GM19455 (cell line): Measurements from ENCODE around the gene PPA1.
"Not testable (repeated sequence)": the region's sequence is repeated elsewhere in the genome, so short reads cannot be mapped to it uniquely, and the experiment has no call there.

ENCODE experiments used
- ATAC-seq: cut with Tn5 transposase; IDR thresholded peaks from one replicate; pipeline ENCODE4 v1.9.1; 2021; ENCODE audit not compliant: unreplicated experiment

PPA1 gene

DNA sequence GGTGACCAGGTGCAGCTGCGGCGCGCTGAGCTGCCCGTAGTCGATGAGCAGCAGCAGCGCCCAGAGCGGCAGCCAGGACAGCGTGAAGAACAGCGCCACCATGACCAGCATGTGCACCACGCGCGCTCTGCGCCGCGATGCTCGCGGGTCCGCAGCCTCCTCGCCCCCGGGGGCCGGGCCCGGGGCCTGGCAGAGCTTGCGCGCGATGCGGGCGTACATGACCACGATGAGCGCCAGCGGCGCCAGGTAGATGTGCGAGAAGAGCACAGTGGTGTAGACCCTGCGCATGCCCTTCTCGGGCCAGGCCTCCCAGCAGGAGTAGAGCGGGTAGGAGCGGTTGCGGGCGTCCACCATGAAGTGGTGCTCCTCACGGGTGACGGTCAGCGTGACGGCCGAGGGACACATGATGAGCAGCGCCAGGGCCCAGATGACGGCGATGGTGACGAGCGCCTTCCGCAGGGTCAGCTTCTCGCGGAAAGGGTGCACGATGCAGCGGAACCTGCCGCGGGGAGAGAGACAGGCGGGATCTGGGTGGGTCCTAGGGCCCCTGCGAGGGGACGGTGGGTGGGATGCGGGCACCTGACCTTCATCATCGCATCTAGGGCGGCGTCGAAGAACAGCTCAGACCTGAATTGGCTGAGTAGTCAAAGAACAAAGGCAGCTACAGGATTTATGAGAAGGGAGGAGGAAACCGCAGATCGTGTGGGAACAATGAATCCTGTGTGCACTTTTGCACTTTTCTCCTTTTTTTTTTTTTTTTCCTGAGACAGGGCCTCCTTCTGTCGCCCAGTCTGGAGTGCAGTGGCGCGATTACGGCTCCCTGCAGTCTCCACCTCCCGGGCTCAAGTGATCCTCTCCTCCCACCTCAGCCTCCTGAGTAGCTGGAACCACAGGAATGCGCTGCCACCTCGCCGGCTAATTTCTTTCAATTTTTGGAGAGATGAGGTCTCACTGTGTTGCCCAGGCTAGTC, 22.4 kb upstream of the PPA1 start:
- ATAC-seq: no peak

DNA sequence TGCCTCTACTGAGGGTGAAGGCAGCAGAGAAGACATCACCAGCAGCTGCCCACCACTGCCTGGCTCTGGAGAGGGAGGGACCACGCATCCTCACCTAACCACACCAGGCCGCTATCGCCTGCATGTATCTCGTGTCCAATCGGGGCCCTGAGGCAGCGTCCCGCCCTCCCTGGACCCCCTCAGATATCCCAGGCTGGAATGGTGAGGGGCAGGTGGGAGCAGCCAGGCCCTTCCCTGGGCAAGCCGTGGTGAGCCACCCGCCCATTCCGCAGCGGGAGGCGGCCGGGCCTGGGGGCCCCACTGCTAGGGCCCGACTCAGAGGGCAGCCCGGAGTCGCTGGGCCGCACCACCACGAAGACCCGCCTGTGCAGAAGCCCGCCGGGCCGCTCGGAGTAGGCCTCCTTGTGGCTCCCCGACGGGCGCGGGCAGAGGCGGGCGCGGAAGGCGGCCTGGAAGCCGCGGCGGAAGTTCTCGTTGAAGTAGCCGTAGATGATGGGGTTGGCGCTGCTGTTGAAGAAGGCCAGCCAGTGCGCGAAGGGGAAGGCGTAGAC, 21.6 kb upstream of the PPA1 start:
- no peak for ATAC-seq

DNA sequence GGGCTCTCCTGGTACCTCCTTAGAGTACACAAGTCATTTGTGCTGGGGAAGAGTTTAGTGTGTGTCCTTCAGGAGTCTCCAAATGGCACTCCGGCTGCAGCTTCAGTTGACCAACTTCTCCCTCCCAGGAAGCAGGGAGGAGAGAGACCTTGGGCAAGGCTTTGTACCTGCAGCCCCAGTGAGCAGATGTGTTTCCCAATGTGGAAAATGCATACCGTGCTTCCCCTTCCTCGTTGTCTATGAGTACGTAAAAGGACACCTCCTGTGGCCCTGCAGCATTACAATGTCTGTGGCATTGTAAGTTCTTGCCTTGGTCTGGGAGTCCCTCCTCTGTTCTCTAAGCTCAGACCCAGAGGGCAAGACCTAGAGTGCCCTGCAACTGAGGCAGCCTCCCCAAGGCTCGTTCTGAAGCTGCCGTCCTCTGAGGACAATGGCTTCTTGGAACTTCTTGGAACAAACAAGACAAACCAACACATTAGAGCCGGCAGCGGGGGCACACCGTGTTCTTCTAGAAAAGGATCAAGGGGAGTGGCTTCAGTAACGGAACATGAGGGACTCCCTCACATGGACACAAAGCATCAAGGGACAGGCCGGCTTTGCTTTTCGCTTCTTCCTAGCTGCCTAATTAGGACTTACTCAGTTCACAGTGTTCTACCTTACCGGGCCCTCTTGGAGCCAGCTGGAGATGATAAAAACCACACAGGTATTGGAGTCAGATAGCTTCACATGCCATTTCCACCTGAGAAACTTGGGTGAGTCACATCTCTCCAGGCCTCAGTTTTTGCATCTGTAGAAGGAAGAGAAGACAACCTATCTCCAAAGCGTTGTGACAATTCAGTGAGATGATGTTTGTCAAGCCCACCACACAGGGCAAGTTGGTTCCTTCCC, 20.9 kb upstream of the PPA1 start:
- no peak for ATAC-seq

DNA sequence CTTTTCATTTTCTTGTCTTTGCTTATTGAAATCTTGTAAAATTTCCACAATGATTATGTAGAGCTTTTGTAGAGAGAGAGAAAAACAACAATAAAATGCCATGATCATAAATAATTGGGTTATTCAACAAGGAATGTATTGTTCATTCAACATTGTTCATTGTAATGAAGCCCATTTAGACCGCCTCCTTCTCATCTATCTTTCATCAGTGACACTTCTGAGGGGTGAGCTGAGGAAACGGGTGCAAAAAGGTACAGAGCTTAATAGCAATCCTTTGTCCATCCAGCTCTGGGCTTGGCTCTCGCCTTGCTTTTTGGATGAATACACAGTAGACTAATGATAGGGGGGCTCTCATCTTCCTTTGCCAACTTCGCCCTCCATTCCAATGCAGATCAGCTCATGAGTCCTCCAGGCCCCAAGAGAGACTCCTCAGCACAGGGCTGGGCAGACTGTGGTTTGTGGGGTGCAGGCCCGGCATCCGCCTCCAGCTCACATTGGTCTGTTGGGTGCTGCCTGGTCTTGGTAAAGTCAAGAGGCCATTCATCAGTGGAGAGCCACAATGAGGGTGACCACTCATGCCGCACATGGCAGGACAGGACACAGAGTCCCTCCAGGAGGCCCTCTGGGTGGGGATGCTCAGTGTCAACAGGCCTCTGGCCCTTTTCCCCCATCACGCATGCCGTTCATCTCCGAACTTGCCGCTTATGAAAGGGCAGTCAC, 17.9 kb upstream of the PPA1 start:
- ATAC-seq: no peak

DNA sequence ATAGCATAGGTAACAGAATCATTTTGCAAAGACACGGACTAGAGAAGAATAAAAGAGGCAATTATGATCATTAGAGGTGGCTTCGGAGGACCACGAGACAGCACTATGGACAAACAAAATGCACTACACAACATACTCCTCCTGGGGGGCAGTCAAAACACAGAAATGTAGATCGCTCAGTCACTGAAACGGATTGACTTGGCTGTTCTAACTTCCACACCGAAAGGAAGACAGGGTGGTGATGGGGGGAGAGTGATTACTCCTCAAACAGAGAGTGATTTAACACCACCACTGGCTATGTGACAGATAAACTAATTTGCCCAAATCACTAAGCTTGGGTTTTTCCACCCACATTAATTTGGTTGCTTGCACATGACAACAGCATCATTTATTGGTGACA, 14.1 kb upstream of the PPA1 start:
- no peak for ATAC-seq

DNA sequence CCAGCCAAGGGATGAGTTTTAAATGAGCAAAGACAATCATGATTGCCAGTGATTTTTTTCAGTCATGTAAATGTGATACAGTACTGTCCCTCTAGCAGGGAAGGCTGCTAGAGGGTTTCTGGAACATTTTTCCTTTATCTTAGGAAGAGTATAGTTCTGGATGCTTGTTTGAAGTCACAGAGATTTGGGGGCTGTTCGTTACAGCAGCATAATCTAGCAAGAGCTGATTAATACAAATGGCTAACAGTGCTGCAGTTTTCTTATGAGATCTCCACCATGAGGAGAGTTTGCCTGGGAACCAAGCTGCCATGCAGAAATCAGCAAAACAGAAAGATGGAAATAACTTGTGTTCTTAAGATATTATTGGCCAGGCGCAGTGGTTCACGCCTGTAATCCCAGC, 7.9 kb upstream of the PPA1 start:
- no peak for ATAC-seq

DNA sequence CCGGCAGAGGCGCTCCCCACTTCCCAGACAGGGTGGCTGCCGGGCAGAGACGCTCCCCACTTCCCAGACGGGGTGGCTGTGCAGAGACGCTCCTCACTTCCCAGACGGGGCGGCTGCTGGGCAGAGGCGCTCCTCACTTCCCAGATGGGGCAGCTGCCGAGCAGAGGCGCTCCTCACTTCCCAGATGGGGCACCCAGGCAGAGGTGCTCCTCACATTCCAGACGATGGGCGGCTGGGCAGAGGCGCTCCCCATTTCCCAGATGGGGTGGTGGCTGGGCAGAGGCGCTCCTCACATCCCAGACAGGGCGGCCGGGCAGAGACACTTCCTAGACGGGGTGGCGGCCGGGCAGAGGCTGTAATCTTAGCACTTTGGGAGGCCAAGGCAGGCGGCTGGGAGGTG, 6.8 kb upstream of the PPA1 start:
- ATAC-seq: not testable (repeated sequence)

DNA sequence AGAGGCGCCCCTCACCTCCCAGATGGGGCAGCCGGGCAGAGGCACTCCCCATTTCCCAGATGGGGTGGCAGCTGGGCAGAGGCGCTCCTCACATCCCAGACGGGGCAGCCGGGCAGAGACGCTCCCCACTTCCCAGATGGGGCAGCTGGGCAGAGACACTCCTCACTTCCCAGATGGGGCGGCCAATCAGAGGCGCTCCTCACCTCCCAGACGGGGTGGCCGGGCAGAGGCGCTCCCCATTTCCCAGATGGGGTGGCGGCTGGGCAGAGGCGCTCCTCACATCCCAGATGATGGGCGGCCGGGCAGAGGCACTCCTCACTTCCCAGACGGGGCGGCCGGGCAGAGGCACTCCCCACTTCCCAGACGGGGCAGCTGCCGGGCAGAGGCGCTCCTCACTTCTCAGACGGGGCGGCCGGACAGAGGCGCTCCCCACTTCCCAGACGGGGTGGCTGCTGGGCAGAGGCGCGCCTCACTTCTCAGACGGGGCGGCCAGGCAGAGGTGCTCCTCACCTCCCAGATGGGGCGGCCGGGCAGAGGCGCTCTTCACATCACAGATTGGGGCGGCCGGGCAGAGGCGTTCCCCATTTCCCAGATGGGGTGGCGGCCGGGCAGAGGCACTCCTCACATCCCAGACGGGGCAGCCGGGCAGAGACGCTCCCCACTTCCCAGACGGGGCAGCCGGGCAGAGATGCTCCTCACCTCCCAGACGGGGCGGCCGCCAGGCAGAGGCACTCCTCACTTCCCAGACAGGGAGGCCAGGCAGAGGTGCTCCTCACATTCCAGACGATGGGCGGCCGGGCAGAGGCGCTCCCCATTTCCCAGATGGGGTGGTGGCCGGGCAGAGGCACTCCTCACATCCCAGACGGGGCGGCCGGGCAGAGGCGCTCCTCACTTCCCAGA, 6.1 kb upstream of the PPA1 start:
- not testable (repeated sequence) for ATAC-seq

DNA sequence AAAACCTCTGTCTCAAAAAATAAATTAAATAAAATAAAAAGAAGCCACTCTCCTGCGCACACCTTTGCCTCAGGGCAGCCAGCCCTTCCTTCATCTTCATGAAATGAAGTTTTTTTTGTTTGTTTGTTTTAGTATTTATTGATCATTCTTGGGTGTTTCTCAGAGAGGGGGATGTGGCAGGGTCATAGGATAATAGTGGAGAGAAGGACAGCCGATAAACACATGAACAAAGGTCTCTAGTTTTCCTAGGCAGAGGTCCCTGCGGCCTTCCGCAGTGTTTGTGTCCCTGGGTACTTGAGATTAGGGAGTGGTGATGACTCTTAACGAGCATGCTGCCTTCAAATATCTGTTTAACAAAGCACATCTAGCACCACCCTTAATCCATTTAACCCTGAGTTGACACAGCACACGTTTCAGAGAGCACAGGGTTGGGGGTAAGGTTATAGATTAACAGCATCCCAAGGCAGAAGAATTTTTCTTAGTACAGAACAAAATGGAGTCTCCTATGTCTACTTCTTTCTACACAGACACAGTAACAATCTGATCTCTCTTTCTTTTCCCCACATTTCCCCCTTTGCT, 4.8 kb upstream of the PPA1 start:
- not testable (repeated sequence) for ATAC-seq

DNA sequence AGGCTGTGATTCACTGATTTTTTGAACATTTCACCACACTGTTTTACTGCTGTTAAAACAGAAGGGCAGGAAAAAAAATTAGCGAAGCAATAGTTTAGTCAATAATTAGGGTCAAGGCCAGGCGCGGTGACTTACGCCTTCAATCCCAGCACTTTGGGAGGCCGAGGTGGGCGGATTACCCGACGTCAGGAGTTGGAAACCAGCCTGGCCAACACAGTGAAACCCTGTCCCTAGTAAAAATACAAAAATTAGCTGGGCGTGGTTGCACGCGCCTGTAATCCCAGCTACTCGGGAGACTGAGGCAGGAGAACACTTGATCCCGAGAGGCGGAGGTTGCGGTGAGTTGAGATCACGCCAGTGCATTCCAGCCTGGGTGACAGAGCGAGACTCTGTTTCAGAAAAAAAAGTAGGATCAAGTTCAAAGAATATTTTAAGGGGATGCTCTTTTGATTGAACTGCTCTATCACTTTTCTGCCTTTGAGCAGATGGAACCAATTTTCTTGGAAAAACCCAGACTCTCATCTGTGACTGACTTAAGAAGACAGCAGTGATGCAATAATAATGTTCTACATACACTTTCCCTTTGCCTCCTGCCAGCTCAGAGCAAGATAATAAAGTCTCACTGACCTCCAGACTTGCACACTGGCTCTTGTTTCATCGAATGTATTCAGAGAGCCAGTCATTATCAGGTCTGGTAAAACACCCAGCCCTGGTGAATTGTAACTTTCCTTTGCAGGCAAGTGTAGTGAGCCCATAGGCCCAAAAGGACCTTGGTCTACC, 1.6 kb upstream of the PPA1 start:
- no peak for ATAC-seq

DNA sequence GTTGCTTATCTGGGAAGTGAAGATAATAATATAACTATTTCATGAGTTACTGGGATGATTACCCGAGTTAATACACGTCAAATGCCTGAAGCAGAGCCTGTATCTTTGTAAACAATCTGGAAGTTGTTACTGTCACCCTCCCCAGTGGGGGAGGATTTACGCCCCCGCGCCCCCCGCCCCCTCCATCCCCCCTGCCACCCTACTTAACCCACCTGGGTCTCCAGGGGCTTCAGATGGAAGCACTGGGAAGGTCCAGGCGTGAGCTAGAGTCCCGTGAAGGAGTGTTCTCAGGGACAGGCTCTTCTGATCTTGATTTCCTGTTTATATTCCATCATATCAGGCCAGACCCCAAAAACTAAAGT, 691 bp upstream of the PPA1 start:
- ATAC-seq: no peak

DNA sequence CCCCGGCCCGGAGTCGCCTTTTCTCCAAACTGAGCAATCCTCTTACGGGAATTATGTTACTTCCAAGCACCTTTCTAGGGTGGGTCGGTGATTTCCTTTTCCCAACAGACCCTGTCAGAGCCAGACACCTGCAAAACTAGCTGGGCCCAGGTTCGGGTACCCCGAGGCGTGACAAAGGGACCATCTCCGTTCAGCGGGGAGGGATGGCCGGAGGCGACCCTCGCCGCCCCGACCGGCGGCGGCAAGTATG, 445 bp downstream of the PPA1 start:
- ATAC-seq: peak; percentile 3

DNA sequence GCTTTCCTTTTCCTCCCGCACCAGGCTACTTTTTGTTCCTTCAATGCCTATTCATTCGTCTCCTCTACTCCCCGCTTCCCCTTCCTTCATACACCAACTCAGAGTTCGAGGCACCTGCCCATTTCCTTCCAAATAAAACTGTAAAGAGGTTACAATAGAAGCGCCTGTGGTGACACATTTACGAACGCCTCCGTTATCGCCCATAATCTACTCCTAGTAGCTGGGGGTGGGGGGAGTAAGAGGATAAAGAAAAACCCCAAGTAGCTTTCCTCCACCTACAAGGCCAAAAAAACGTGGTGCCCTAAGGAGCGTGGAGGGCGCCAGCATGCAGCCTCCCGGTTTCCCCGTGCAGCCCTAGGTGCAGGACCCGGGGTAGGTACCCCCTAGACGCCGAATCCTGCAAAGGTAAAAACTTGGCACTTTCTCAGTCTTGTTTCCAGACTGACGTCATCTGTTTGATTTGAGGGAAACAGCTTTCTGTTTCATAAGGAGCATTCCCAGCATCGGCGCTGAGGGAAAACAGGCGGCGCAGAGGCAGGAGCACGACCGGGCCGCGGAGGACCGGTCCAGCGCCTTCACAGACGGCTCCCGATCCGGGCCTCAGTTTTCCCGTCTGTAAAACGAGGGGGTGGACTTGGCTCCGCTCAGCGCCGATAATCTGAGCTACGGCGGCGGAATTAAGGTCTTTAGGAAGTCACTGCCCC, 922 bp downstream of the PPA1 start:
- no peak for ATAC-seq

DNA sequence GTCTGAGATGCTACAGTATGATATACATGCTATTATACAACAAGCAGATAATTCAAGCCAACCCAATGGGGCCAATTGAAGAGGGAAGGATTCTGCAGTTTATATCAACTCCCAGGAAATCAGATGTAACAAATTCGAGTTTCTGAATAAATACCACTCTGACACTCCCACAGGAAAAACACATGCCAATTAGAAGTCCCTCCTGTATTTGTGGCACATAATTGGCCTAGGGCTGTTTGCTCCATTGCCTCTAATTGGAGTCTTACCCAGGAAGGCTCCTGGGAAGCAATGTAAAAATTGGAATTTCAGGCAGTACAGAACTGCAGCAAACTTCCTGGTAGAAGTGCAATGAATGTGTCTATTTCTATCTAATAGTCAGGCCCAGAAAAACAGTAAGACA, 4.7 kb downstream of the PPA1 start:
- no peak for ATAC-seq

DNA sequence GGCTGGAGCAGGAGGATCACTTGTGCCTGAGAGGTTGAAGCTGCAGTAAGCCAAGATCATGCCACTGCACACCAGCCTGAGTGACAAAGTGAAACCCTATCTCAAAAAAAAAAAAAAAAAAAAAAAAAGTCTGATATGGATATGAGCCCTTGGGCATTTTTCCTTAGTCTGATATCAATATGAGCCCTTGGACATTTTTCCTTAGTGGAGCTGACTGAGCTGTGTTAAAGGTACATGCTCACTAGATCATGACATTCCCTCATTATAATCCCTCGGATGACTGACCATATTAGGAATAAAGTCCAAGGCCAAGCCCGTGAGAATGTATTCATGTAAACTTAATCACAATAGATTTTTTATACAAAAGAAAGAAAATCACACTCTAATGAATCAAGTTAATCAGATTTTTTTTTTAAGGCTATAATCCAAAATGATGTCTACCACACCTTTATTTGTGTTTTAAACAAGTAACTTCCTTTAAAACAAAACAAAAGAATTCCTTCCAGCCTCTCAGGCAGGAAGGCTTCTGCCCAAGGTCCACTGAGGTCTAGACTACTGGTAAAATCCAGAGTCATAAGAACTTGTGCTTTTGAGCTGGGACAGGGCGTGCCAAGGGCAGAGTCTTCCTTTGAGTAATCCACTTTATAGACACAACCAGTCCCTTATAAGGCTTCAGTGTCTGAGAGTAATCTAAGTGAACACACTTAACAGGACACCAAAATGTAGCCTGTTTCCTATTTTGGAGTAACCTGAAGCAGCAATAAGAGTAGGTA, 5.5 kb downstream of the PPA1 start:
- no peak for ATAC-seq

DNA sequence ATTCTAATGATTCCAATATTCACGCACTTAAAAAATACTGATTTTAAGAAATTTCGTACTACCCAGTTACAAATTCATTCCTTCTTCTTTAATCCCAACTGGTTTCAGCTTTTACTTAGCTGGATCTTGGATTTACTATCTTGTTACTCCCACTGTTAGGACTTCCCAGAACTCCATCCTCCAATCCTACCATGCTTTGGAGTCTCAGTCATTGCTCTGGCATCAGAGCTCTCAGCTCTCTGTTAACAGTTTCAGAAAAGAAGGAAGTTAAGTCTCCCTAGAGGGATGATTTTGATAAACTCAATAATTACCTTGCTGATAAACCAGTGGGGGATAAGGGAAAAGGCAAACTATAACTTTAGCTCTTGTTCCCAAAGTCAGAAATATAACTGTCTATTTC, 9.5 kb downstream of the PPA1 start:
- no peak for ATAC-seq

DNA sequence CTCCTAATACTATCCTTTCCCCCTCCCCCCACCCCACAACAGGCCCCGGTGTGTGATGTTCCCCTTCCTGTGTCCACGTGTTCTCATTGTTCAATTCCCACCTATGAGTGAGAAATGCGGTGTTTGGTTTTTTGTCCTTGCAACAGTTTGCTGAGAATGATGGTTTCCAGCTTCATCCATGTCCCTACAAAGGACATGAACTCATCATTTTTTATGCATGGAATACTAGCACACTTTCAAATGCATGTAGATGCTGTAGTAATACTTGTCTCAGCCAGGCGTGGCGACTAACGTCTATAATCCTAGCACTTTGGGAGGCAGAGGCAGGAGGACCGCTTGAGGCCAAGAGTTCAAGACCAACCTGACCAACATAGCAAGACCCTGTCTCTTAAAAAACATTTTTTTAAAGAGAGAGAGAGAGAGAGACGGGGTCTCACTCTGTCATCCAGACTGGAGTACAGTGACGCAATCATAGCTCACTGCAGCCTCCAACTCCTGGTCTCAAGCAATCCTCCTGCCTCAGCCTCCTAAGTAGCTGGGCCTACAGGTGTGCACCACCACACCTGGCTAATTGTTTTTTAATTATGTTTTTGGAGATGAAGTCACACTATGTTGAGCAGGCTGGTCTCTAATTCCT, 10.3 kb downstream of the PPA1 start:
- not testable (repeated sequence) for ATAC-seq
